Measurements from ENCODE around the gene SOWAHB.
"Not testable (repeated sequence)": the region's sequence is repeated elsewhere in the genome, so short reads cannot be mapped to it uniquely, and the experiment has no call there.

DNA sequence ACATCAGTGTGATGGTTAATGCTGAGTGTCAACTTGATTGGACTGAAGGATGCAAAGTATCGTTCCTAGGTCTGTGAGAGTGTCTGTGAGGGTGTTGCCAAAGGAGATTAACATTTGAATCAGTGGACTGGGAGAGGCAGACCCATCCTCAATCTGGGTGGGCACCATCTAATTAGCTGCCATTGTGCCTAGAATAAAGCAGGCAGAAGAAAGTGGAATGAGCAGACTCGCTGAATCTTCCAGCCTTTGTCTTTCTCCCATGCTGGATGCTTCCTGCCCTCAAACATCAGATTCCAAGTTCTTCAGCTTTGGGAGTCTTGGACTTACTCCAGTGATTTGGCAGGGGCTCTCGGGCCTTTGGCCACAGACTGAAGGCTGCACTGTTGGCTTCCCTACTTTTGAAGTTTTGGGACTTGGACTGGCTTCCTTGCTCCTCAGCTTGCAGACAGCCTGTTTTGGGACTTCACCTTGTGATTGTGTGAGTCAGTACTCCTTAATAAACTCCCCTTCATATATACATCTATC lies 19.2 kb downstream of the SOWAHB start:
- not testable (repeated sequence) for TF ChIP-seq CTCF, POLR2A (IDR thresholded peaks at IDR 0.05)
